ENCODE results near the gene SVOPL. TPM values are rescaled to one million over a fixed set of nuclear protein-coding genes. Genes with fewer than 3 reads are reported as not detected.

The SVOPL gene
- total RNA-seq, 1 experiment from 2014 or later, result not detected

DNA sequence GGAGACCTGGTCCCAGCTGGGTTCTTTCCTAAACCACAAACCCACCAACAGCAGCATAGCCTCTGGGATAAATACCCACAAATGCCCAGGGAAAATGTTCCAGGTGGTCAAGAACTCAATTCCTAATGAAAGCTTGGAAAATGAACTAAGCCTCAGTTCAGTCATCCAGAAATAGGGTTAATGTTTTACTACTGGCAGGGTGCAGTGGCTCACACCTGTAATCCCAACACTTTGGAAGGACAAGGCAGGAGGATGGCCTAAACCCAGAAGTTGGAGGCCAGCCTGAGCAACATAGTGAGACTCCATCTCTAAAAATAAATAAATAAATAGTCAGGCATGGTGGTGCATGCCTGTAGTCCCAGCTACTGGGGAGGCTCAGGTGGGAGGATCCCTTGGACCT lies 82.2 kb downstream of the SVOPL start:
- Histone ChIP-seq H3K4me2 (ENCODE audit: low read length) (no peak overlapping the region), H3K27ac (ENCODE audit: low read depth, low read length) (no peak overlapping the region), H3K4me1 (ENCODE audit: control insufficient read depth in 1 of 2, insufficient read depth in 2 of 2, low read length in 2 of 2) (no peaks in the 10 kb centered on the region), H3K79me2 (ENCODE audit: insufficient read depth, low read length) (no peaks in the 10 kb centered on the region), H3K4me3 (replicated peaks in 1 of 2; ENCODE audit: low read depth in 1 of 2, low read length in 2 of 2) (no peak overlapping the region), H3K9me2 (ENCODE audit: insufficient read depth) (no peaks in the 10 kb centered on the region), H3K27me3 (ENCODE audit: insufficient read depth, low read length) (no peaks in the 10 kb centered on the region), H4K20me1 (ENCODE audit: insufficient read depth) (no peaks in the 10 kb centered on the region), H3K9ac (ENCODE audit: low read length) (no peak overlapping the region), H2AFZ (ENCODE audit: low read depth, low read length, poor library complexity, severe bottlenecking) (no peak overlapping the region), H3K36me3 (ENCODE audit: control insufficient read depth in 1 of 2, insufficient read depth in 2 of 2, low read length in 2 of 2) (no peaks in the 10 kb centered on the region), H3K9me3 (ENCODE audit: control insufficient read depth in 1 of 2, insufficient read depth in 1 of 2, low read depth in 1 of 2, low read length in 2 of 2) (no peaks in the 10 kb centered on the region)
- RAD21 ChIA-PET (ENCODE audit: low non-redundant PET in 1 of 2, low total read pairs in 2 of 2, uncharacterized antibody in 2 of 2, unreplicated experiment in 2 of 2), result interaction anchor here in 1 of 2 experiments (0.6 kb wide), 1 partner anchor 1626 kb away, joined by 5 read pairs; no protein-coding TSS in a partner anchor
- intact Hi-C loops (cut with micrococcal nuclease), result no loop called here
- BruUV-seq (replicated peaks), result no TSS peak
- no peak for TF ChIP-seq JUND (IDR thresholded peaks at IDR 0.05)
- no peak for TF ChIP-seq TCF7L2 (IDR thresholded peaks at IDR 0.05; ENCODE audit: borderline replicate concordance, extremely low read depth, insufficient read depth, insufficient read length)
- CTCF ChIA-PET, result interaction anchor here (0.6 kb wide), 1 partner anchor 1727 kb away, joined by 3 read pairs; no protein-coding TSS in a partner anchor
- POLR2A ChIA-PET, result interaction anchor here (0.7 kb wide), 1 partner anchor 157 kb away, joined by 3 read pairs; no protein-coding TSS in a partner anchor
- DNase-seq (ENCODE audit: low read depth, low spot score), result no peak
- ATAC-seq, result no peak

GRCh38 chr7:138618506-138618905 lies 82.7 kb downstream of the SVOPL start:
- ATAC-seq (no peak), DNase-seq (ENCODE audit: low read depth, low spot score) (no peak)
- no TSS peak for BruUV-seq (replicated peaks)
- Histone ChIP-seq H3K9me2 (ENCODE audit: insufficient read depth) (no peaks in the 10 kb centered on the region), H3K27me3 (ENCODE audit: insufficient read depth, low read length) (no peaks in the 10 kb centered on the region), H3K9me3 (ENCODE audit: control insufficient read depth in 1 of 2, insufficient read depth in 1 of 2, low read depth in 1 of 2, low read length in 2 of 2) (no peaks in the 10 kb centered on the region), H3K27ac (ENCODE audit: low read depth, low read length) (no peak overlapping the region), H3K4me3 (replicated peaks in 1 of 2; ENCODE audit: low read depth in 1 of 2, low read length in 2 of 2) (no peak overlapping the region), H3K9ac (ENCODE audit: low read length) (no peak overlapping the region), H3K4me2 (ENCODE audit: low read length) (no peak overlapping the region), H3K4me1 (ENCODE audit: control insufficient read depth in 1 of 2, insufficient read depth in 2 of 2, low read length in 2 of 2) (no peaks in the 10 kb centered on the region), H3K36me3 (ENCODE audit: control insufficient read depth in 1 of 2, insufficient read depth in 2 of 2, low read length in 2 of 2) (no peaks in the 10 kb centered on the region), H2AFZ (ENCODE audit: low read depth, low read length, poor library complexity, severe bottlenecking) (no peak overlapping the region), H4K20me1 (ENCODE audit: insufficient read depth) (no peaks in the 10 kb centered on the region), H3K79me2 (ENCODE audit: insufficient read depth, low read length) (no peaks in the 10 kb centered on the region)
- intact Hi-C loops (cut with micrococcal nuclease), result no loop called here
- RAD21 ChIA-PET (ENCODE audit: low non-redundant PET in 1 of 2, low total read pairs in 2 of 2, uncharacterized antibody in 2 of 2, unreplicated experiment in 2 of 2), result no interaction called here
- POLR2A ChIA-PET, result no interaction called here
- CTCF ChIA-PET, result no interaction called here
- TF ChIP-seq ZFX (IDR thresholded peaks at IDR 0.05) (no peak), REST (IDR thresholded peaks at IDR 0.05; ENCODE audit: low read depth) (no peak), TCF7L2 (IDR thresholded peaks at IDR 0.05; ENCODE audit: borderline replicate concordance, extremely low read depth, insufficient read depth, insufficient read length) (no peak), EGR1 (IDR thresholded peaks at IDR 0.05; ENCODE audit: low read depth) (no peak), EZH2 (IDR thresholded peaks at IDR 0.05) (no peak), JUND (IDR thresholded peaks at IDR 0.05) (no peak), POLR2A (IDR thresholded peaks at IDR 0.05; ENCODE audit: borderline replicate concordance, extremely low read depth, insufficient read depth, insufficient read length) (no peak), CEBPB (IDR thresholded peaks at IDR 0.05; ENCODE audit: low read depth) (no peak), SIN3A (IDR thresholded peaks at IDR 0.05; ENCODE audit: low read depth) (no peak), POLR2AphosphoS5 (IDR thresholded peaks at IDR 0.05; ENCODE audit: low read depth, low read length) (no peak), YY1 (IDR thresholded peaks at IDR 0.05; ENCODE audit: extremely low read depth, insufficient replicate concordance, low read depth, low read length) (no peak), RAD21 (IDR thresholded peaks at IDR 0.05; ENCODE audit: low read depth) (no peak)
- TF ChIP-seq, protein P1, sequence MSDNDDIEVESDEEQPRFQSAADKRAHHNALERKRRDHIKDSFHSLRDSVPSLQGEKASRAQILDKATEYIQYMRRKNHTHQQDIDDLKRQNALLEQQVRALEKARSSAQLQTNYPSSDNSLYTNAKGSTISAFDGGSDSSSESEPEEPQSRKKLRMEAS (IDR thresholded peaks at IDR 0.05), result no peak
- TF ChIP-seq, protein P2, sequence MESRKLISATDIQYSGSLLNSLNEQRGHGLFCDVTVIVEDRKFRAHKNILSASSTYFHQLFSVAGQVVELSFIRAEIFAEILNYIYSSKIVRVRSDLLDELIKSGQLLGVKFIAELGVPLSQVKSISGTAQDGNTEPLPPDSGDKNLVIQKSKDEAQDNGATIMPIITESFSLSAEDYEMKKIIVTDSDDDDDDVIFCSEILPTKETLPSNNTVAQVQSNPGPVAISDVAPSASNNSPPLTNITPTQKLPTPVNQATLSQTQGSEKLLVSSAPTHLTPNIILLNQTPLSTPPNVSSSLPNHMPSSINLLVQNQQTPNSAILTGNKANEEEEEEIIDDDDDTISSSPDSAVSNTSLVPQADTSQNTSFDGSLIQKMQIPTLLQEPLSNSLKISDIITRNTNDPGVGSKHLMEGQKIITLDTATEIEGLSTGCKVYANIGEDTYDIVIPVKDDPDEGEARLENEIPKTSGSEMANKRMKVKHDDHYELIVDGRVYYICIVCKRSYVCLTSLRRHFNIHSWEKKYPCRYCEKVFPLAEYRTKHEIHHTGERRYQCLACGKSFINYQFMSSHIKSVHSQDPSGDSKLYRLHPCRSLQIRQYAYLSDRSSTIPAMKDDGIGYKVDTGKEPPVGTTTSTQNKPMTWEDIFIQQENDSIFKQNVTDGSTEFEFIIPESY (IDR thresholded peaks at IDR 0.05; ENCODE audit: extremely low read depth, insufficient replicate concordance, low read length), result no peak

Data from HCT116 (cell line).